Measurements from ENCODE around the gene PDZRN3. TPM values are rescaled to one million over a fixed set of nuclear protein-coding genes. Genes with fewer than 3 reads are reported as not detected.

PDZRN3 gene
- total RNA-seq, 4 donors from 2014 or later: 87.3 to 268 (median 107) TPM

- H3K9me3 ChIP-seq: no peaks in the 10 kb centered on the region
- TF ChIP-seq CTCF (IDR thresholded peaks at IDR 0.05): no peak
- DNase-seq: no peak
- H3K4me3 ChIP-seq: no peak overlapping the region
- peak overlapping the region in 1 of 2 donors; percentile 33 for H3K27ac ChIP-seq
- intact Hi-C loops (cut with DNase I; ENCODE audit: low total_unique reads): no loop called here
- no peaks in the 10 kb centered on the region for H3K27me3 ChIP-seq
- H3K36me3 ChIP-seq: no peaks in the 10 kb centered on the region
- peaks cover 0 to 9% of the 10 kb centered on the region in 2 donors for H3K4me1 ChIP-seq
Observed at GRCh38 chr3:73536336-73536895, 88.3 kb downstream of the PDZRN3 start.

- H3K9me3 ChIP-seq: no peaks in the 10 kb centered on the region
- H3K27ac ChIP-seq: no peak overlapping the region
- H3K4me3 ChIP-seq: no peak overlapping the region
- H3K4me1 ChIP-seq: peaks cover 0 to 9% of the 10 kb centered on the region in 2 donors
- no peak for DNase-seq
- no peaks in the 10 kb centered on the region for H3K27me3 ChIP-seq
- TF ChIP-seq CTCF (IDR thresholded peaks at IDR 0.05): no peak
- TF ChIP-seq POLR2A (IDR thresholded peaks at IDR 0.05): no peak
- intact Hi-C loops (cut with DNase I; ENCODE audit: low total_unique reads): no loop called here
- H3K36me3 ChIP-seq: no peaks in the 10 kb centered on the region
Observed at GRCh38 chr3:73535931-73536330, 88.8 kb downstream of the PDZRN3 start.

GRCh38 chr3:73535137-73535536, 89.6 kb downstream of the PDZRN3 start:
- Histone ChIP-seq H3K27me3 (no peaks in the 10 kb centered on the region), H3K36me3 (no peaks in the 10 kb centered on the region), H3K27ac (peak overlapping the region in 1 of 2 donors; percentile 5), H3K4me3 (no peak overlapping the region), H3K4me1 (peaks cover 3 to 9% of the 10 kb centered on the region in 2 donors), H3K9me3 (no peaks in the 10 kb centered on the region)
- TF ChIP-seq CTCF (IDR thresholded peaks at IDR 0.05): no peak
- TF ChIP-seq POLR2A (IDR thresholded peaks at IDR 0.05): no peak
- DNase-seq: no peak
- intact Hi-C loops (cut with DNase I; ENCODE audit: low total_unique reads): no loop called here

- Histone ChIP-seq H3K36me3 (no peaks in the 10 kb centered on the region), H3K27ac (peak overlapping the region; percentile 26 to 46), H3K4me3 (no peak overlapping the region), H3K4me1 (peaks cover 0 to 6% of the 10 kb centered on the region in 2 donors), H3K27me3 (no peaks in the 10 kb centered on the region), H3K9me3 (no peaks in the 10 kb centered on the region)
- intact Hi-C loops (cut with DNase I; ENCODE audit: low total_unique reads): no loop called here
- TF ChIP-seq POLR2A (IDR thresholded peaks at IDR 0.05) (no peak), CTCF (IDR thresholded peaks at IDR 0.05) (no peak)
- DNase-seq: peak in 1 of 2 donors; percentile 50
Observed at GRCh38 chr3:73530022-73530396, 94.7 kb downstream of the PDZRN3 start.

GRCh38 chr3:73529308-73530021, 95.3 kb downstream of the PDZRN3 start:
- H3K4me3 ChIP-seq: no peak overlapping the region
- DNase-seq: no peak
- H3K4me1 ChIP-seq: peaks cover 0 to 6% of the 10 kb centered on the region in 2 donors
- H3K27me3 ChIP-seq: no peaks in the 10 kb centered on the region
- H3K36me3 ChIP-seq: no peaks in the 10 kb centered on the region
- no peaks in the 10 kb centered on the region for H3K9me3 ChIP-seq
- peak overlapping the region; percentile 26 to 46 for H3K27ac ChIP-seq
- intact Hi-C loops (cut with DNase I; ENCODE audit: low total_unique reads): loop anchor here (10.0 kb wide), 1 partner anchor 75 kb away; no protein-coding TSS in a partner anchor
- TF ChIP-seq POLR2A (IDR thresholded peaks at IDR 0.05) (no peak), CTCF (IDR thresholded peaks at IDR 0.05) (no peak)
